ENCODE data around the gene ATP6V1A.

DNA sequence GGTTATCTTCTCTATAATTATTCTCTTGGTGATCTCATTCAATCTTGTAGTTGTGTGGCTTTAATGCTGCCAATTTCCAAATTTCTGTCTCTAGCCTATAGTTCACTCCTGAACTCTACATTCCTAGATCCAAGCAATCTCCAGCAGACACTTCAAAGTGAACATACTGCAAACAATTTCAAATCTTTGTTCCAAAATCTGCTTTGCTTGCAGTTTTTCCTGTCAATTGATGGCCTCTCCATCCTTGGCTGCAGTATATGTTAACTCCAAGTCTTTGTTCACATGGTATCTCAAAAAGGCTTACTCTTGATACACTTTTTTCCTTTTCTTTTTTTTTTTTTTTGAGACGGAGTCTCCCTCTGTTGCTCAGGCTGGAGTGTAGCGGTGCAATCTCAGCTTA is 18.2 kb upstream of the ATP6V1A start:
- TF ChIP-seq, protein P1, sequence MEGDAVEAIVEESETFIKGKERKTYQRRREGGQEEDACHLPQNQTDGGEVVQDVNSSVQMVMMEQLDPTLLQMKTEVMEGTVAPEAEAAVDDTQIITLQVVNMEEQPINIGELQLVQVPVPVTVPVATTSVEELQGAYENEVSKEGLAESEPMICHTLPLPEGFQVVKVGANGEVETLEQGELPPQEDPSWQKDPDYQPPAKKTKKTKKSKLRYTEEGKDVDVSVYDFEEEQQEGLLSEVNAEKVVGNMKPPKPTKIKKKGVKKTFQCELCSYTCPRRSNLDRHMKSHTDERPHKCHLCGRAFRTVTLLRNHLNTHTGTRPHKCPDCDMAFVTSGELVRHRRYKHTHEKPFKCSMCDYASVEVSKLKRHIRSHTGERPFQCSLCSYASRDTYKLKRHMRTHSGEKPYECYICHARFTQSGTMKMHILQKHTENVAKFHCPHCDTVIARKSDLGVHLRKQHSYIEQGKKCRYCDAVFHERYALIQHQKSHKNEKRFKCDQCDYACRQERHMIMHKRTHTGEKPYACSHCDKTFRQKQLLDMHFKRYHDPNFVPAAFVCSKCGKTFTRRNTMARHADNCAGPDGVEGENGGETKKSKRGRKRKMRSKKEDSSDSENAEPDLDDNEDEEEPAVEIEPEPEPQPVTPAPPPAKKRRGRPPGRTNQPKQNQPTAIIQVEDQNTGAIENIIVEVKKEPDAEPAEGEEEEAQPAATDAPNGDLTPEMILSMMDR (IDR thresholded peaks at IDR 0.05; ENCODE audit: low read depth, low read length): no peak
- TF ChIP-seq POLR2A (IDR thresholded peaks at IDR 0.05; ENCODE audit: extremely low read depth, insufficient read length) (no peak), MYC (IDR thresholded peaks at IDR 0.05; ENCODE audit: low read depth, low read length) (no peak)
- TF ChIP-seq, protein P2, sequence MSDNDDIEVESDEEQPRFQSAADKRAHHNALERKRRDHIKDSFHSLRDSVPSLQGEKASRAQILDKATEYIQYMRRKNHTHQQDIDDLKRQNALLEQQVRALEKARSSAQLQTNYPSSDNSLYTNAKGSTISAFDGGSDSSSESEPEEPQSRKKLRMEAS (IDR thresholded peaks at IDR 0.05; ENCODE audit: low read depth, low read length): no peak

Measured in NB4 (cell line).